ENCODE measurements around the gene KDM2A. TPM values are rescaled to one million over a fixed set of nuclear protein-coding genes. Genes with fewer than 3 reads are reported as not detected.

The KDM2A gene
- total RNA-seq, 2 donors from 2014 or later, result 151 to 178 TPM

GRCh38 chr11:67275606-67276409 lies 156.7 kb downstream of the KDM2A start:
- Mint-ChIP-seq H3K27ac (peak overlapping the region; percentile 99 to 100), H3K4me1 (ENCODE audit: low read depth in 2 of 2) (peaks cover 58 to 60% of the 10 kb centered on the region in 2 donors), H3K9me3 (no peaks in the 10 kb centered on the region), H3K27me3 (no peaks in the 10 kb centered on the region), H3K4me3 (peak overlapping the region; percentile 93), H3K36me3 (no peaks in the 10 kb centered on the region)
- ATAC-seq (no peak), DNase-seq (ENCODE audit: low spot score) (no peak)

GRCh38 chr11:67276781-67277230 lies 157.7 kb downstream of the KDM2A start:
- Mint-ChIP-seq H3K9me3 (no peaks in the 10 kb centered on the region), H3K4me3 (peak overlapping the region; percentile 93), H3K27me3 (no peaks in the 10 kb centered on the region), H3K4me1 (ENCODE audit: low read depth in 2 of 2) (peaks cover 48 to 50% of the 10 kb centered on the region in 2 donors), H3K27ac (peak overlapping the region; percentile 99 to 100), H3K36me3 (no peaks in the 10 kb centered on the region)
- ATAC-seq (peak; percentile 69 to 72), DNase-seq (ENCODE audit: low spot score) (no peak)

- Mint-ChIP-seq H3K27ac (peak overlapping the region; percentile 99 to 100), H3K9me3 (no peaks in the 10 kb centered on the region), H3K4me1 (ENCODE audit: low read depth in 2 of 2) (peaks cover 43 to 44% of the 10 kb centered on the region in 2 donors), H3K4me3 (peak overlapping the region; percentile 93), H3K36me3 (no peaks in the 10 kb centered on the region), H3K27me3 (no peaks in the 10 kb centered on the region)
- DNase-seq (ENCODE audit: low spot score), result peak; percentile 96
- ATAC-seq, result peak; percentile 93 to 94
Measured at GRCh38 chr11:67277231-67277961, 158.3 kb downstream of the KDM2A start.

DNA sequence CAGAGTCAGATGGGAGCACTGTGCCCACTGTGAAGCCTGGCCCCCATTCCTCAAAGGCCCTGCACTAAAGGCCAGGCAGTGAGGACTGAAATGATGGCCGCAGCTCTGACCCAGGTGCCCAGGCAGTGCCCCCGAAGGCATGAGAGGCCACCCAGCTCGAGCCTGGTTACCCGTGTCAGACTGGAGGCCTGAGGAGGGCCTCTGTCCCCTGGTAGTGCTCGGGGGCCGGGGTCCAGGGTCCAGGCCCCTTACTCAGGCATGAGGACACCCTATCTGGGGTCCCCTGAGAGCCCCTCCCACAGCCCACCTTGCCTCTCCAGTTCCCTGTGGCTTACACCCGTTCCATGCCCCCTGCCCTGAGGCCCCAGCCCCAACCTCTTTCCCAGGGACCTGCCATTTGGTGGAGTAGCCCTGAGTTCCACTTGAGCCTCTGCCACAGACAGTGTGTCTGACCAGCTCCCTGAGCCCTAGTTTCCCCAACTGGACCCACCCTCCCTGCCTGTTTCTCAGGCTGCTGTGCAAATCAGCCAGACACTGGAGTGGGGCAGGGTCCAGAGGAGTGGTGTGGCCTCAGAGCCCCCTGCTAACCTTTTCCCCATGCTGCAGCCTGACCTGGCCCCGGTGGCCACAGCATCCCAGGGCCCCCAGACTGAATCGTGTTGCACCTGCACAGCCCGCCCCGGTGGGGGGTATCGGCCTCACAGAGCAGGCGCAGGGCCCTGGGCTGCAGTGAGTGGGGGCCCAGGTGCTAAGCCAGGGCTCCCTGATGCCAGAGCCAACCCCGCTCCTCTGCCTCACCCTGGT lies 159.3 kb downstream of the KDM2A start:
- Mint-ChIP-seq H3K36me3 (no peaks in the 10 kb centered on the region), H3K9me3 (no peaks in the 10 kb centered on the region), H3K27ac (peak overlapping the region; percentile 99 to 100), H3K4me1 (ENCODE audit: low read depth in 2 of 2) (peaks cover 42 to 44% of the 10 kb centered on the region in 2 donors), H3K4me3 (peak overlapping the region; percentile 93), H3K27me3 (no peaks in the 10 kb centered on the region)
- DNase-seq (ENCODE audit: low spot score) (no peak), ATAC-seq (no peak)

DNA sequence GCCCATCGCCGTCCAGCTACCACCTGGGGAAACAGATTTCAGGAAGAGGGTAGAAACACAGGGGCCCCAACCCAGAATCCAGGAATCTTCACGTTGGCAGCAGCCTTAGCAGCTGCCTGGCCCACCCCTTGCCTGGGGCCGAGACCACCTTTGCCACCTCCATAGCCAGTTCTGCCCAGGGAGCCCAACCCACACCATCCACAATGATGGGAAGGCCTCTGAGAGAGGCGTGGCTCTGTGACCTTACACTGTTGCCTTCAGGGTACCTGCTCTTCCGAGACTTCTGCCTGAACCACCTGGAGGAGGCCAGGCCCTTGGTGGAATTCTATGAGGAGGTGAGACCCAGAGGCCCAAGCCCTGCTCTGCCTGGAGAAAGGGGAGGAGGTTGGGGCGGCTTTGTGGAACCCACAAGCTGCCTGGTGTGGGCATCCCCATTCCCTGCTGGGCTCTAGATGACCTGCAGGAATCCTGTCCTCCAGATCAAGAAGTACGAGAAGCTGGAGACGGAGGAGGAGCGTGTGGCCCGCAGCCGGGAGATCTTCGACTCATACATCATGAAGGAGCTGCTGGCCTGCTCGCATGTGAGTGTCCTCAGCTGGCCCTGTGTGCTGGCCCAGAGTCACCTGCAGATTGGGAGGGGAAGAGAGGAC lies 160.0 kb downstream of the KDM2A start:
- peaks cover 42 to 44% of the 10 kb centered on the region in 2 donors for H3K4me1 Mint-ChIP-seq (ENCODE audit: low read depth in 2 of 2)
- H3K36me3 Mint-ChIP-seq, result no peaks in the 10 kb centered on the region
- H3K27ac Mint-ChIP-seq, result peak overlapping the region; percentile 99 to 100
- H3K4me3 Mint-ChIP-seq, result peak overlapping the region; percentile 36
- no peak for ATAC-seq
- DNase-seq (ENCODE audit: low spot score), result peak; percentile 49
- H3K9me3 Mint-ChIP-seq, result no peaks in the 10 kb centered on the region
- no peaks in the 10 kb centered on the region for H3K27me3 Mint-ChIP-seq

DNA sequence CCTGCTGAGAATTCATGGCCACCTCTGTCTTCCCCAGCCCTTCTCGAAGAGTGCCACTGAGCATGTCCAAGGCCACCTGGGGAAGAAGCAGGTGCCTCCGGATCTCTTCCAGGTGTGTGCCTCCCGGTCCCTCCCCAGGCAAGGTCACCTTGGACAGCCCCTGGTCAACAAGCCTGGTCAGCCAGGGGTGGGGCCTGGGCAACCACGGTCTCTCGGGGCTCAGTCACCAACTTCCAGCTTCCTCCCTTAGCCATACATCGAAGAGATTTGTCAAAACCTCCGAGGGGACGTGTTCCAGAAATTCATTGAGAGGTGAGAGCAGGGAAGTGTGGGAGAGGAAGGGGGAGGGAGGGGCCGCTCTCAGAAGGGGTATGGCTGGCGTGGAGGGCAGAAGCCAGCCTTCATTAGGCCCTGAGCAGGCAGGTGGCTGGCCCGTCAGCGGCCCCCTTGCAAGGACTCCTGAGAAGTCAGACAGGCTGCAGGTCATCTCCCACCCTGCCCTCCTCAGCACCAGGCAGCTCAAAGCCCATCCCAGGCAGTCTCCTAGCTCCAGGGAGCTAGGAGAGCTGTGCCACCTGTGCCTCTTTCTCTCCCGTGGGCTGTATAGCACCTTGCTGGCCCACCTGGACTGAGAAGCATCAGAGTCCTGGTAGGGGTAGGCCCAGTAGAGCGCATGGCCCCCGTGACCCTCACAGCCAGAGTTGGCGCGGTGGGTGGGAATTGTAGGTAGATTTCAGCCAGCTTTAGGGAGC lies 160.7 kb downstream of the KDM2A start:
- Mint-ChIP-seq H3K9me3 (no peaks in the 10 kb centered on the region), H3K36me3 (no peaks in the 10 kb centered on the region), H3K27ac (peak overlapping the region; percentile 99 to 100), H3K27me3 (no peaks in the 10 kb centered on the region), H3K4me3 (no peak overlapping the region), H3K4me1 (ENCODE audit: low read depth in 2 of 2) (peaks cover 35 to 40% of the 10 kb centered on the region in 2 donors)
- ATAC-seq, result no peak
- DNase-seq (ENCODE audit: low spot score), result peak; percentile 58

DNA sequence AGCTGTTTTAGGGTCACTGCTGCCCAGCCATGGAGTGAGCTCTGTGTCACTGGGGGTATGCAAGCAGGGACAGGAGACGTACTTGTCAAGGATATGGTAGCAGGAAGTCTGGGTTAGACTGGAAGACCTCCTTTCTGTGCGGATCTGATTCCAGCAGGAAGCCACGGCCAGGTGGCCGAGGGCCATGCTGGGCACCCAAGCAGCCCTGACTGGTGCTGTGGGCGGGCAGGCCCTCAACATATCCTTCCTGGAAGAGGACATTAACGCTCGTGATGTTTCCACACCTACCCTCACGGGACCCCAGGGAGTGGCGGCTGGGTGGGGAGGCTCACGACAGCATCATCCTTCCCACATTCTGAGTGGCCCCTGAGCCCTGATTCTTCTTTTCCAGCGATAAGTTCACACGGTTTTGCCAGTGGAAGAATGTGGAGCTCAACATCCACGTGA lies 161.3 kb downstream of the KDM2A start:
- Mint-ChIP-seq H3K36me3 (no peaks in the 10 kb centered on the region), H3K4me1 (ENCODE audit: low read depth in 2 of 2) (peaks cover 33 to 39% of the 10 kb centered on the region in 2 donors)
- no peak for DNase-seq (ENCODE audit: low spot score)

GRCh38 chr11:67280788-67281551 lies 161.9 kb downstream of the KDM2A start:
- peak; percentile 55 for DNase-seq (ENCODE audit: low spot score)
- H3K9me3 Mint-ChIP-seq, result no peaks in the 10 kb centered on the region
- peak overlapping the region; percentile 99 to 100 for H3K27ac Mint-ChIP-seq
- no peak overlapping the region for H3K4me3 Mint-ChIP-seq
- no peaks in the 10 kb centered on the region for H3K27me3 Mint-ChIP-seq
- no peak for ATAC-seq
- H3K36me3 Mint-ChIP-seq, result no peaks in the 10 kb centered on the region
- H3K4me1 Mint-ChIP-seq (ENCODE audit: low read depth in 2 of 2), result peaks cover 29 to 33% of the 10 kb centered on the region in 2 donors

More for the DNA sequence above, 161.3 kb downstream of the KDM2A start:
- Mint-ChIP-seq H3K9me3 (no peaks in the 10 kb centered on the region), H3K27me3 (no peaks in the 10 kb centered on the region), H3K27ac (peak overlapping the region; percentile 99 to 100), H3K4me3 (no peak overlapping the region)
- no peak for ATAC-seq

DNA sequence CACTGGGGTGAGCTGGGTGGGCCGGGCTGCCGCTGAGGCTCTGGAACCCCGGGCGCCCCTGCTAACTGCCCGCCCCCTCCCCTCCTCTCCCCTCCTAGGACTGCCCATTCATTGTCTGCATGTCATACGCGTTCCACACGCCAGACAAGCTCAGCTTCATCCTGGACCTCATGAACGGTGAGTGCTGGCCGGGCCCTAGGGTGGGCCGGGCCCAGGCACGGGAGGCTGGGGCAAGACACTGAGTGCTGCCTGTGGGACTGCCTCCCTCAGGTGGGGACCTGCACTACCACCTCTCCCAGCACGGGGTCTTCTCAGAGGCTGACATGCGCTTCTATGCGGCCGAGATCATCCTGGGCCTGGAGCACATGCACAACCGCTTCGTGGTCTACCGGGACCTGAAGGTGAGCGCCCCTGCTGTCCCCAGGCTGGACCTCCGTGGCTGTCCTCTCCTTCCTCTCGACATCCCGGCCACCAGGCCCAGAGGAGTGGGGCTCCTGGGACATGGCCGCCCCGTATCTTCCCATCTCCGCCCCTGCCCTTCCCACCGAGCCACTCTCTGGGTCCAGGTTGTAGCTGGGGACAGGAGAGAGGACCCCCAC lies 162.6 kb downstream of the KDM2A start:
- ATAC-seq, result no peak
- H3K36me3 Mint-ChIP-seq, result no peaks in the 10 kb centered on the region
- peak; percentile 55 for DNase-seq (ENCODE audit: low spot score)

GRCh38 chr11:67282155-67282875 lies 163.3 kb downstream of the KDM2A start:
- no peaks in the 10 kb centered on the region for H3K36me3 Mint-ChIP-seq

More for the DNA sequence above, 162.6 kb downstream of the KDM2A start:
- Mint-ChIP-seq H3K9me3 (no peaks in the 10 kb centered on the region), H3K27me3 (no peaks in the 10 kb centered on the region), H3K4me3 (no peak overlapping the region), H3K27ac (peak overlapping the region in 1 of 2 donors; percentile 53), H3K4me1 (ENCODE audit: low read depth in 2 of 2) (peaks cover 28 to 30% of the 10 kb centered on the region in 2 donors)

DNA sequence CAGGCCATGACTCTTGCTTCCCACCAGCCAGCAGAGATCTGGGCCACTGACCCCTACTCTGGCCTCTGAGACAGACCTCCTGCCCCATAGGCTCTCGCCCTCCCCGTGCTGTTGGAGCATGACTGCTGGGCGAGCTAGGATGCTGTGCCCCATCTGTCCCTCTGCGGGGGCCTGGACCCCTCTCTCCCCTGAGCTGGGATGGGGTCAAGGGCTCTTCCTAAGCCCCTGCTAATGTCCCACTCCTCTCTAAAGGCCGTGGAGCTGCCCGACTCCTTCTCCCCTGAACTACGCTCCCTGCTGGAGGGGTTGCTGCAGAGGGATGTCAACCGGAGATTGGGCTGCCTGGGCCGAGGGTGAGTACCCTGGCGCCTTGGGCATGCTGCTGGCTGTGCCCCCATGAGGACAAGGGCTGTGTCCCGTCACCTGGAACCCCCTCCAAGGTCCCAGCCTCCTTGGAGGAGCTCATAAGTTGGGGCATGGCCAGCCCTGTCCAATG lies 163.9 kb downstream of the KDM2A start:
- H3K4me3 Mint-ChIP-seq, result no peak overlapping the region
- no peaks in the 10 kb centered on the region for H3K9me3 Mint-ChIP-seq
- no peaks in the 10 kb centered on the region for H3K27me3 Mint-ChIP-seq
- peak overlapping the region; percentile 53 to 60 for H3K27ac Mint-ChIP-seq
- no peaks in the 10 kb centered on the region for H3K36me3 Mint-ChIP-seq
- ATAC-seq (no peak), DNase-seq (ENCODE audit: low spot score) (peak; percentile 37)
- H3K4me1 Mint-ChIP-seq (ENCODE audit: low read depth in 2 of 2), result peaks cover 28 to 32% of the 10 kb centered on the region in 2 donors

More at GRCh38 chr11:67282155-67282875, 163.3 kb downstream of the KDM2A start:
- no peaks in the 10 kb centered on the region for H3K27me3 Mint-ChIP-seq
- peak overlapping the region; percentile 53 to 60 for H3K27ac Mint-ChIP-seq
- H3K4me3 Mint-ChIP-seq, result no peak overlapping the region
- H3K4me1 Mint-ChIP-seq (ENCODE audit: low read depth in 2 of 2), result peaks cover 28 to 30% of the 10 kb centered on the region in 2 donors
- ATAC-seq (no peak), DNase-seq (ENCODE audit: low spot score) (peak; percentile 49)
- H3K9me3 Mint-ChIP-seq, result no peaks in the 10 kb centered on the region

Measured in natural killer cell treated with Interleukin-12 subunit alpha and Interleukin-12 subunit beta and Interleukin-15 and Interleukin-18, amount 100 ng/mL, for 72 hours (primary cell).